GM20000 (cell line): ENCODE data around the gene NPBWR2.

Experiments used
- DNase-seq: peaks from one replicate; pipeline ENCODE4 v3.0.0; 2012; ENCODE audit warnings: low spot score
- TF ChIP-seq, protein P1 (sequence below): IDR thresholded peaks from 2 replicates; pipeline ENCODE4 v1.5.1; 2012; ENCODE audit warnings: mild to moderate bottlenecking, control low read depth; ENCODE audit errors: extremely low read depth, missing control alignments

Gene NPBWR2, protein sequence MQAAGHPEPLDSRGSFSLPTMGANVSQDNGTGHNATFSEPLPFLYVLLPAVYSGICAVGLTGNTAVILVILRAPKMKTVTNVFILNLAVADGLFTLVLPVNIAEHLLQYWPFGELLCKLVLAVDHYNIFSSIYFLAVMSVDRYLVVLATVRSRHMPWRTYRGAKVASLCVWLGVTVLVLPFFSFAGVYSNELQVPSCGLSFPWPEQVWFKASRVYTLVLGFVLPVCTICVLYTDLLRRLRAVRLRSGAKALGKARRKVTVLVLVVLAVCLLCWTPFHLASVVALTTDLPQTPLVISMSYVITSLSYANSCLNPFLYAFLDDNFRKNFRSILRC

DNA sequence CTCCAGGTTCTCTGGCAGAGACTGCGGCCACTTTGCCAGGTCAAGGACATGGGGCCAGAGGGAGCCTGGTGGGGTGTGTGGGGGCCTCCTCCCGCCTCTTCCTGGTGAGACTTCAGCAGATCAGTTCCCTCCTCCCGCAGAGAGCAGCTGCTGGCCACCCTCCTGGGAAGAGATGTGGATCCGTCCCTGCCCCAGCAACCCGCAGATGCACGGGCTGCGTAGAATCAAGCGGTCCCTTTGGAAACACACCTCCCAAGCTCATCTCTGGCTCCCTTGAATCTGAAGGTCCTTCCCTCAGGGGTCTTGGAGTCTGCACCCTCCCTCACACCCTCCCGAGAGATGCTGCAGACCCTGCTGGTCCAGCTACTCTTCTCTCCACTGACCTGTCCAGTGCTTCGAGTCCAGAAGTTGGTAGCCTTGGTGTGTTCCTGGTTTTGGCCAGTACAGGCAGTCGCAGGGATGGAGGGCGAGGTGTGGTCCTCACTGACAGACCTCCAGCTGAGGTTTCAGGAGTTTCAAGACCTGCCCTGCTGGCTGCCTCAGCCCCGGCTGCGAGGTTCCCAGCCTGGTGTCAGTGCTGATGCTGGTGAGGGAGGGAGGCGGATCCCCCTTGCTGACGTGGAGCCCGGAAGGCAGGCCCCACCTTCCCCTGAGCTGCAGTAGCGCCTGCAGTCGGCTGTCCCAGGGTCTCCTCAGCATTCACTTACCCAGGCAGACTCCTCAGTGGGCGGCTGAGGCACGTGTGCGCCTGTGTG, at the start of gene NPBWR2:
NPBWR2 (minus strand) TSS at position 585 of the 755 bp plus-strand sequence. CDS start 734 bp downstream, outside the sequence.
- DNase-seq, result peak; percentile 71
- TF ChIP-seq, protein P1, sequence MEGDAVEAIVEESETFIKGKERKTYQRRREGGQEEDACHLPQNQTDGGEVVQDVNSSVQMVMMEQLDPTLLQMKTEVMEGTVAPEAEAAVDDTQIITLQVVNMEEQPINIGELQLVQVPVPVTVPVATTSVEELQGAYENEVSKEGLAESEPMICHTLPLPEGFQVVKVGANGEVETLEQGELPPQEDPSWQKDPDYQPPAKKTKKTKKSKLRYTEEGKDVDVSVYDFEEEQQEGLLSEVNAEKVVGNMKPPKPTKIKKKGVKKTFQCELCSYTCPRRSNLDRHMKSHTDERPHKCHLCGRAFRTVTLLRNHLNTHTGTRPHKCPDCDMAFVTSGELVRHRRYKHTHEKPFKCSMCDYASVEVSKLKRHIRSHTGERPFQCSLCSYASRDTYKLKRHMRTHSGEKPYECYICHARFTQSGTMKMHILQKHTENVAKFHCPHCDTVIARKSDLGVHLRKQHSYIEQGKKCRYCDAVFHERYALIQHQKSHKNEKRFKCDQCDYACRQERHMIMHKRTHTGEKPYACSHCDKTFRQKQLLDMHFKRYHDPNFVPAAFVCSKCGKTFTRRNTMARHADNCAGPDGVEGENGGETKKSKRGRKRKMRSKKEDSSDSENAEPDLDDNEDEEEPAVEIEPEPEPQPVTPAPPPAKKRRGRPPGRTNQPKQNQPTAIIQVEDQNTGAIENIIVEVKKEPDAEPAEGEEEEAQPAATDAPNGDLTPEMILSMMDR, result no peak

DNA sequence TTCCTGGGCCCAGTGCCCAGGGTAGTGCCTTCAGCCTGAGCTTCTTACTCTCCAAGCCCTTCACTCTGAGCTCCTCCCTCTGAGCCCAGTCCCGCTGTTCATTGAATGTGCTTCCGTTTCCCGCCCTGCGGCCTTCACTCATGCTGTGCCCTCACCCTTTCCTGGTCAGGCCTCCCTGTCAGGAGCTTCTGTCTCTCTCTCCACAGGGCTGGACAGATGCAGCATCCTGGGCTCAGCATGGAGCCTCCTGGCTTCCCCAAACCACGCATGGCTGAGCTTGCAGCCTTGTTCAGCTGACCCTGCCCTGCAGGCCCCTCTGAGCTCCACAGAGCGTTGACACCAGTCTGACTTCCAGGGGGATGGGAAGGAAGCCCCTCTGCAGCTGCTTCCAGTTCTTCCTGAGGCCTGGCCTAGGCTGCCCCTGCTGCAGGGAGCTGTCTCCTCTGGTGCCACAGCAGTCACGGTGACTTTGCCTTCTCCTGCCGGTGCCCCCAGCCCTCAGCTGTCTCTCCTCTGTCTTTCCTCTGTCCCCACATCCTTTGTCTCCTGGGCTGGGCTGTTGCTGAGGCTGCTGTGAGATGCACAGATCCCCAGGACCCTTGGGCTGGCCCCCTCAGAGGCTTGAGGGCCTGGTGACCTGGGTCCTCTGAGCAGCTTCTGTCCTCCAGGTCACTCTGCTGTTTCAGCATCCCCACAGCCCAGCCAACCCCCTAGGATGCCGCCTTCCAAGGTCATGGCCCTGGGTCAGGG, 48.9 kb upstream of the NPBWR2 start:
- DNase-seq, result no peak
- TF ChIP-seq, protein P1, result no peak

DNA sequence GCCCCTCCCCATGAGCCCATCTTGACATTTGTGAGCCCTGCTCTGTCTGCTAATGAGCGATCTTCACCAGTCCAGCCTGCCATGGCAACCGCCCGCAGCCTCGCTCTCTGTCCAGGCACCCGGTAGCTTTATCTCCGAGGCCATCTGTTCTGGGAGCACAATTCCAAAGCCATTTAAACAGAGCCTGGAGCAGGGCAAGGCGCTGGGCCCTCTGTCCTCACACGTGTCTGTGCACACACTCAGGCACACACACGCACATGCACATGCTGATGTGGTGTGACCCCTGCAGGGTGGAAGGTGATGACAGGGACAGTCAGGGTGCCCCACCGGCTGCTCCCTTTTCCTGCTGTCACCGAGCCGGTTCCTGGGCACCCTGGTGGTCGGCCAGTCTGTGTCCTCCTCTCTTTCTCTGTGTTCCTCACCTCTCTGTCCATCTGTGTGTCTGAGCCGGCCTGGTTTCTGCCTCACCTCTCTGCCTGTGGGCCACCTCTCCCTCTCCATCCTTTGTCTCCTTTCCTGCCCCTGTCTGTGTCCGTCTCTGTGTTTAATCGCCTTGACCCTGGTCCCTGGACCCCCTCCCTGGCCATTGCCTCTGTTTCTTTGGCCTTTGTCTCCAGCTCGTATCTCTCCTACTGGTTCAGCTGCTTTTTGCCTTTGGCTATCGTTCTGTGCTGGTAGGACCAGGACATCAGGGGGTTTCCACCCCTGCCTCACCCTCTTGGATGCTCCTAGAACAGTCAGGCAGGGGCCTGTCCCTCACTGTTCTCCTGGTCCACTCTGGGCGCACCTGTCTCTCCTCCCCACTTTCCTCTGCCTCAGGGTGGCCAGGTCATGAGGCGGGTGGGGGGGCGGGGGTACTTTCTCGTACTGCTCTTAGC, 48.1 kb upstream of the NPBWR2 start:
- TF ChIP-seq, protein P1, result no peak
- no peak for DNase-seq

DNA sequence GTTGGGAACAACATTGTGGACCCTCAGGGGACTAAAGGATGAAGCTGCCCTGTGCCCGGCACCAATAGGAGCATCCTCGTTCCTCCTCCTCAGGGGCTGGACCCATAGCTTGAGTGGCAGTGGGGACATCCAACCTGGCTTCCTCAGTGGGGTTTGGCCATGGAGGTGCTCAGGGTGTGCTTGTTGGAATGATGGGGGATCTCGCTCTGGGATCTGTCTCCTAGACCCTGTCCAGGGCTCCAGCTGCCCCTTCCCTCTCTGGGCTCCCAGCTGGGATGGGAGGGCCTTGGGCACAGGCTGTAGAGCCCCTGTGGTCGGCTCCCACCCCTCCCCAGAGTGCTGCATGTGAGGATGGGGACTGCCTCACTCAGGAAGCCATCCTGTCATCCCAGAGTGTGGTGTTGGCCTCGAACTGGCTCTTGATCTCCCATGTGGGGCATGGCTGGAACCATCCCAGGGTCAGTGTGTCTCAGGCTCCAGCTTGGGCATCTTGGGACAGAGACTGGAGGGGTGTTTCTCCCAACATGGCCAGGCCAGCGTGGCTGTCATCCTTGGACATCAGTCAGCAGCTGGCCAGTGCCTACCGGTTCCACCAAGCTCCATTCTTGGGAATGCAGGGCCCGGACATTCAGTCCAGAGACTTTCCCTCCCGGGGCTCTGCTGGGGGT, 47.4 kb upstream of the NPBWR2 start:
- TF ChIP-seq, protein P1, result no peak
- no peak for DNase-seq

DNA sequence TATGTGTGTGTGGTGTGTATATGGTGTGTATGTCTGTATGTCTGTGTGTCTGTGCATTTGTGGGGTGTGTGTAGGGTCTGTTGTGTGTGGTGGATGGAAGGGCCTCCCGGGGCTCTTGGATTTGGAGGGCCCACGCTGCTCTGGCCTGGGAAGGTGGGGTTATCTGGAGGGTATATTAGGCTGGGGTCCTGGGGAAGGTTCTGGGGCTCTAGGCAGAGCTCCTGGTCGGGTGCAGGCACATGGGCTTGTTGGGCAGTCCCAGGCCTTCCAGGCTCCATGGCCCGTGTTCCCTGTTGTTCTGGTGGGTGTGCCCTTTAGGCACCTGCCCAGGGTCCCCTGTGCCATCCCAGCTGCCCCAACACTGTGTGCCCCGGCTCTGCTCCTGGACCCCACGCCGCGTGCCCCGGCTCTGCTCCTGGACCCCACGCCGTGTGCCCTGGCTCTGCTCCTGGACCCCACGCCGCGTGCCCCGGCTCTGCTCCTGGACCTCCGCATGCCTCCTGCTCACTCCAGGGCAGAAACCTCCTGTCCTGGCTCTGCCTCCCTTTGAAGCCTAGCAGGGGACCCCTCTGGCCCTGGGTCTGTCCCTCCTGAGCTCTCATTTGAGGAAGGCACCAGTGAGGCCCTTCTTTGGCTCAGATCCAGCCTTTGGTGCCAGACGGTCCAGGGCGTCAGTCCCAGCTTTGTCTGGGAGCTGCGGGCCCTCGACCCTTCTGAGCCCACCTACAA, 46.7 kb upstream of the NPBWR2 start:
- DNase-seq, result no peak
- TF ChIP-seq, protein P1, result no peak

DNA sequence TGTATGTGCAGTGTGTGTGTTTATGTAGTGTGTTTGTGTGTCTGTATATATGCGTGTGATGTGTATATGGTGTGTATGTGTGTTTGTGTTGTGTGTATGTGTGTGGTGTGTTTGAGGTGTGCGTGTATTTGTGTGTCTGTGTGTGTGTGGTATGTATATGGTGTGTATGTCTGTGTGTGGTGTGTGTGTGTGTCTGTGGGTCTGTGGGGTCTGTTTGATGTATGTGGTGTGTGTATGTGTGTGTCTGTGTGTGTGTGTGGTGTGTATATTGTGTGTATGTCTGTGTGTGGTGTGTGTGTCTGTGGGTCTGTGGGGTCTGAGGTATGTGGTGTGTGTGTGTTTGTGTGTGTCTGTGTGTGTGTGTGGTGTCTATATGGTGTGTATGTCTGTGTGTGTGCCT, 46.0 kb upstream of the NPBWR2 start:
- DNase-seq, result no peak
- TF ChIP-seq, protein P1, result no peak
